ENCODE results near the gene ADAMTS15. TPM values are rescaled to one million over a fixed set of nuclear protein-coding genes. Genes with fewer than 3 reads are reported as not detected.

ADAMTS15 gene
- total RNA-seq, 1 donor from 2014 or later: 3.2 TPM

- no peak for DNase-seq (ENCODE audit: low read depth in 2 of 2)
Observed at GRCh38 chr11:130478881-130479280, 30.4 kb downstream of the ADAMTS15 start.

GRCh38 chr11:130480186-130480585 is 31.7 kb downstream of the ADAMTS15 start:
- no peak for DNase-seq (ENCODE audit: low read depth in 2 of 2)

GRCh38 chr11:130480711-130481140 is 32.3 kb downstream of the ADAMTS15 start:
- DNase-seq (ENCODE audit: low read depth in 2 of 2): peak in 1 of 2 donors; percentile 64

- no peak for DNase-seq (ENCODE audit: low read depth in 2 of 2)
Observed at GRCh38 chr11:130483124-130483523, 34.7 kb downstream of the ADAMTS15 start.

GRCh38 chr11:130485983-130486382 is 37.5 kb downstream of the ADAMTS15 start:
- no peak for DNase-seq (ENCODE audit: low read depth in 2 of 2)

GRCh38 chr11:130486391-130486836 is 38.0 kb downstream of the ADAMTS15 start:
- DNase-seq (ENCODE audit: low read depth in 2 of 2): no peak

- DNase-seq (ENCODE audit: low read depth in 2 of 2): no peak
Observed at GRCh38 chr11:130486987-130487923, 38.8 kb downstream of the ADAMTS15 start.

- DNase-seq (ENCODE audit: low read depth in 2 of 2): no peak
Observed at GRCh38 chr11:130487924-130488815, 39.7 kb downstream of the ADAMTS15 start.

GRCh38 chr11:130488848-130489584 is 40.6 kb downstream of the ADAMTS15 start:
- no peak for DNase-seq (ENCODE audit: low read depth in 2 of 2)

GRCh38 chr11:130489716-130490115 is 41.3 kb downstream of the ADAMTS15 start:
- no peak for DNase-seq (ENCODE audit: low read depth in 2 of 2)

- no peak for DNase-seq (ENCODE audit: low read depth in 2 of 2)
Observed at GRCh38 chr11:130490682-130491449, 42.4 kb downstream of the ADAMTS15 start.

GRCh38 chr11:130498181-130498580 is 49.7 kb downstream of the ADAMTS15 start:
- DNase-seq (ENCODE audit: low read depth in 2 of 2): no peak

GRCh38 chr11:130499828-130500227 is 51.4 kb downstream of the ADAMTS15 start:
- no peak for DNase-seq (ENCODE audit: low read depth in 2 of 2)

GRCh38 chr11:130504317-130504716 is 55.9 kb downstream of the ADAMTS15 start:
- no peak for DNase-seq (ENCODE audit: low read depth in 2 of 2)

GRCh38 chr11:130508913-130509312 is 60.5 kb downstream of the ADAMTS15 start:
- DNase-seq (ENCODE audit: low read depth in 2 of 2): no peak

- DNase-seq (ENCODE audit: low read depth in 2 of 2): no peak
Observed at GRCh38 chr11:130509942-130510341, 61.5 kb downstream of the ADAMTS15 start.

- no peak for DNase-seq (ENCODE audit: low read depth in 2 of 2)
Observed at GRCh38 chr11:130510407-130511006, 62.1 kb downstream of the ADAMTS15 start.

GRCh38 chr11:130511765-130512164 is 63.3 kb downstream of the ADAMTS15 start:
- DNase-seq (ENCODE audit: low read depth in 2 of 2): no peak

GRCh38 chr11:130512662-130513061 is 64.2 kb downstream of the ADAMTS15 start:
- DNase-seq (ENCODE audit: low read depth in 2 of 2): peak in 1 of 2 donors; percentile 14

GRCh38 chr11:130513132-130513531 is 64.7 kb downstream of the ADAMTS15 start:
- DNase-seq (ENCODE audit: low read depth in 2 of 2): peak in 1 of 2 donors; percentile 61
